Neural cell (in vitro differentiated cells): Measurements from ENCODE around the gene ACTG2.

Source experiments
- CTCF ChIP-seq: fragments of 450-650 bp; IDR thresholded peaks from 2 replicates; pipeline ENCODE4 v1.5.1; 2014; ENCODE audit warnings: antibody characterized with exemption, mild to moderate bottlenecking, moderate library complexity; ENCODE audit not compliant: poor library complexity, severe bottlenecking
- TAF1 ChIP-seq: IDR thresholded peaks from 2 replicates; pipeline ENCODE4 v1.6.1; 2012; ENCODE audit warnings: low read depth

DNA sequence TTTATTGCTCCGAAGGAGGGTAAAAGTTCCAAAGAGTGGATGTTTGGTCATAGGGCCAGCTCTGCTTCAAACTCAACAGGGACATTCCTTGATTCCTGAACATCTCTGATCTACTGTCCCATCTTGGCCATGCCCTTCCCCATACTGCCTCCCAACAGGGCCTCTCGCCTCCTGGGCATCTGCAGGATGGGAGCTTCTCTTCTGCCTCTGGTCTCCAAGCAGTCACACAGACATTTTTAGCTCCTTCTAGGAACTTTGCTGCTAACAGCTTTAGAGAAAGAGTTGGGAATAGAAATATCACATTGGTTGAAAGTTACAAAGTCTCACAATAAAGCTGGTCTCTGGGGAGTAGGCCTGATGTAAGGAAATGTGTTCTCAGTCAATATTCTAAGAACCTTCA lies 24.5 kb downstream of the ACTG2 start:
- no peak for TF ChIP-seq TAF1
- no peak for TF ChIP-seq CTCF
